ENCODE measurements around the gene TRIM9. TPM values are rescaled to one million over a fixed set of nuclear protein-coding genes. Genes with fewer than 3 reads are reported as not detected.

TRIM9 gene
- total RNA-seq, 1 donor from 2014 or later: 0.92 TPM

DNA sequence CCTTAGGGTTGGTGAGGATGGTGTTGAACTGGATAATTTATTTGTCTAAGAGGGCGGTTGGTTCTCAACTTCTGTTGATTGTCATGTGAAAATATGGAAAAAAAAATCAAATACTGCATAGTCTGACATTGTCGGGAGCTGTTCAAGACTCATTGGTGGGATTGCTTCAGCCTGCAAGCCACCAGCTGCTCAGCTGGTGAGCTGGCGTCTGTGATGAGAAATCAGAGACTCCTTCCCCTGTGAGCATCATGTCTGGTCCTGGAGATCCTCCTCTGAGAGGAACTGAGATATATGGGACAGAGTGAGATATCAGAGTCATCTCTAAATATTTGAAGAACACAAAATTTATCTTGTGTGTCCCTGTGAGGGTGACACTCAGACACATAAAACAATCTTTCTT is 49.9 kb downstream of the TRIM9 start:
- DNase-seq (ENCODE audit: low read depth): no peak
- Histone ChIP-seq H3K4me3 (ENCODE audit: low read depth, low read length) (no peak overlapping the region), H3K36me3 (ENCODE audit: control insufficient read depth, insufficient read depth, low read length) (no peaks in the 10 kb centered on the region), H3K27me3 (ENCODE audit: control insufficient read depth, insufficient read depth, low read length) (no peaks in the 10 kb centered on the region)
- TF ChIP-seq, protein P1, sequence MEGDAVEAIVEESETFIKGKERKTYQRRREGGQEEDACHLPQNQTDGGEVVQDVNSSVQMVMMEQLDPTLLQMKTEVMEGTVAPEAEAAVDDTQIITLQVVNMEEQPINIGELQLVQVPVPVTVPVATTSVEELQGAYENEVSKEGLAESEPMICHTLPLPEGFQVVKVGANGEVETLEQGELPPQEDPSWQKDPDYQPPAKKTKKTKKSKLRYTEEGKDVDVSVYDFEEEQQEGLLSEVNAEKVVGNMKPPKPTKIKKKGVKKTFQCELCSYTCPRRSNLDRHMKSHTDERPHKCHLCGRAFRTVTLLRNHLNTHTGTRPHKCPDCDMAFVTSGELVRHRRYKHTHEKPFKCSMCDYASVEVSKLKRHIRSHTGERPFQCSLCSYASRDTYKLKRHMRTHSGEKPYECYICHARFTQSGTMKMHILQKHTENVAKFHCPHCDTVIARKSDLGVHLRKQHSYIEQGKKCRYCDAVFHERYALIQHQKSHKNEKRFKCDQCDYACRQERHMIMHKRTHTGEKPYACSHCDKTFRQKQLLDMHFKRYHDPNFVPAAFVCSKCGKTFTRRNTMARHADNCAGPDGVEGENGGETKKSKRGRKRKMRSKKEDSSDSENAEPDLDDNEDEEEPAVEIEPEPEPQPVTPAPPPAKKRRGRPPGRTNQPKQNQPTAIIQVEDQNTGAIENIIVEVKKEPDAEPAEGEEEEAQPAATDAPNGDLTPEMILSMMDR (IDR thresholded peaks at IDR 0.05; ENCODE audit: insufficient read depth, low read length, poor library complexity, severe bottlenecking): no peak

DNA sequence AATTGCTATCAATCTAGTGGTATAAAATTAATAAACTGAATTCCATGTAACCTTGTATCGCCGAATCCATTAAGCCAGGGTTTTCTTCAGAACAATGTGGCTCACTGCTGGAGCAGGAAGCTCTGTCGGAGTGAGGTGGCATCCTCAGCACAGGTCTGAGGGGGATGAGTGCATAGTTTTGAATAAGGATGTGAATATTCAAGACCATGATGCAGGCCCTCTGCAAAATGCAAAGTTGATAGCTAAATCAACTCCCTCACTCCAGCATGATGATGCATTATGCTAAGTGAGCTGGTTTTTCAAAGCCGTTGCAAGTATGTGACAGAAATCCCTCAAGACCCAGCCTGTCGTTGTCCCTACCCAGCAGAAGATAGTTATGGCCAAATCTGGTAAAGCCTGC is 53.0 kb downstream of the TRIM9 start:
- Histone ChIP-seq H3K36me3 (ENCODE audit: control insufficient read depth, insufficient read depth, low read length) (no peaks in the 10 kb centered on the region), H3K4me3 (ENCODE audit: low read depth, low read length) (no peak overlapping the region), H3K27me3 (ENCODE audit: control insufficient read depth, insufficient read depth, low read length) (no peaks in the 10 kb centered on the region)
- DNase-seq (ENCODE audit: low read depth): no peak
- TF ChIP-seq, protein P1 (IDR thresholded peaks at IDR 0.05; ENCODE audit: insufficient read depth, low read length, poor library complexity, severe bottlenecking): no peak

DNA sequence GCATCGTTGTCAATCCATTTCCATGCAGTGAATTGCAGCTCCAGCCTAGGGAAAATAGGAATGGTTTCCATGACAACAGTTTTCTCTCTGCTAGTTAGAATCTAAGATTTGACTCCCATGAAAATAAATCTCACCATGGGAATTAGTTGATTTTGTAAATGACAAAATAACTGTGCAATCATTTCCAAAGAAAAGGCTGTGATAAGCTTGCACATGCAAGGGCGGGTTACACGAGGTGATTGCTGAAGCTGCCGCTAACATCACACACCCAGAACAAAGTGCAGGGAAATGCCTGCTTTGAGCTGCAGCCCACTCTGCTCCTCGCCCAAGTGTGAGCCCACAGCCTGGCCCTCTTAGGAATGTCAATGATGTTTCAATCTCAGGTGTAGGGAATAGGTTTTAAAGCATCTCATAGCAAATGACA is 53.8 kb downstream of the TRIM9 start:
- H3K4me3 ChIP-seq (ENCODE audit: low read depth, low read length): no peak overlapping the region
- H3K27me3 ChIP-seq (ENCODE audit: control insufficient read depth, insufficient read depth, low read length): no peaks in the 10 kb centered on the region
- TF ChIP-seq, protein P1 (IDR thresholded peaks at IDR 0.05; ENCODE audit: insufficient read depth, low read length, poor library complexity, severe bottlenecking): no peak
- no peaks in the 10 kb centered on the region for H3K36me3 ChIP-seq (ENCODE audit: control insufficient read depth, insufficient read depth, low read length)
- DNase-seq (ENCODE audit: low read depth): no peak

DNA sequence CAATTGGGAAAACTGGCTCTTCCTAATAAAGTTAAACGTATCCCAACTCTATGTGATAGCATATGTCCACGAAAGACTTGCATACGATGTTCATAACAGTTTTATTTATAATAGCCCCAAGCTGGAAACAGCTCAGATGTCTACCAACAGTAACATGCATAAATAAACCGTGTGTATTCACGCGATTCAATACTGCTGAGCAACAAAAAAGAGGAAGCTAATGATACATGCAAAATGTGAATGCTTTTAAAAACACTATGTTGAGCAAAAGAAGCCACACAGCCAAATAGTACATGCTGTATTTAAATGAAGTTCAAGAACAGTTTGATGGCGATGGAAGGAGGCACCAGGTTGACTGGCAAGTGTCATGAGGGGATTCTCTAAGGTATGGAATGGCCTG is 55.7 kb downstream of the TRIM9 start:
- DNase-seq (ENCODE audit: low read depth): no peak
- H3K36me3 ChIP-seq (ENCODE audit: control insufficient read depth, insufficient read depth, low read length): no peaks in the 10 kb centered on the region
- no peaks in the 10 kb centered on the region for H3K27me3 ChIP-seq (ENCODE audit: control insufficient read depth, insufficient read depth, low read length)
- H3K4me3 ChIP-seq (ENCODE audit: low read depth, low read length): no peak overlapping the region
- TF ChIP-seq, protein P1 (IDR thresholded peaks at IDR 0.05; ENCODE audit: insufficient read depth, low read length, poor library complexity, severe bottlenecking): no peak

DNA sequence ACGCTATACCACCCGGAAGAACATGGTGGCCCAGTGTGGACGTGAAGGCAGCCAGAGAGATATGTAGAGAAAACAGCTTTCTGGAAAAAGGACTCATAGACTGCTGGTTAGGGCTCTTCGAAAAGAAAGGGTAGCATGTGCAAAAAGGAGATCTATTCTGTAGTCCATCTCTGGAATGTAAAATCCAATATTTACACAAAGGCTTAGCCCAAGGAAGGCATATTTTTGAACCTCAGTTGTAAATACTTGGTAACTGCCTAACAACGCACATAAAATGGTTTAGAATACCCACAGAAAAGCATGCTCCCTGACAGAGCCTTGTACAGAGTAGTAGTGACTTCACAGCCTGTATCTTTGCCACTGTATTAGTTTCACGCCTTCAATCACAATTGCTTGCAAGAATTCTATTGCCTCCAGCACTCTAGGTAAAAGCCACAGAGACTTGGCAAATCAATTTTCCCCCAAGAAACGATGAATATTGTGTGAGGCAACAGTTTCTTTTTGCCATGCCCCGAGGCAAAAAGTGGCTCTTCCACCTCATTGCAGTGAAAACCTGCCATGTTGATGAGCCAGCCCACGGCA is 59.2 kb downstream of the TRIM9 start:
- no peaks in the 10 kb centered on the region for H3K36me3 ChIP-seq (ENCODE audit: control insufficient read depth, insufficient read depth, low read length)
- no peak for DNase-seq (ENCODE audit: low read depth)
- TF ChIP-seq, protein P1 (IDR thresholded peaks at IDR 0.05; ENCODE audit: insufficient read depth, low read length, poor library complexity, severe bottlenecking): no peak
- H3K27me3 ChIP-seq (ENCODE audit: control insufficient read depth, insufficient read depth, low read length): no peaks in the 10 kb centered on the region
- no peak overlapping the region for H3K4me3 ChIP-seq (ENCODE audit: low read depth, low read length)

Data from kidney epithelial cell (primary cell).